Measurements from ENCODE around the gene SMARCC1. TPM values are rescaled to one million over a fixed set of nuclear protein-coding genes. Genes with fewer than 3 reads are reported as not detected.
"Not testable (repeated sequence)": the region's sequence is repeated elsewhere in the genome, so short reads cannot be mapped to it uniquely, and the experiment has no call there.

The SMARCC1 gene
- total RNA-seq, 6 experiments from 2014 or later = 65.8 to 81.9 (median 69.2) TPM

- Mint-ChIP-seq H3K4me3 (no peak overlapping the region), H3K27me3 (ENCODE audit: insufficient read depth) (no peaks in the 10 kb centered on the region), H3K9me3 (no peaks in the 10 kb centered on the region), H3K36me3 (ENCODE audit: low read depth) (no peaks in the 10 kb centered on the region), H3K27ac (peak overlapping the region; percentile 34; the same call in 1 of the 2 replicates), H3K4me1 (ENCODE audit: low read depth) (peaks cover 6% of the 10 kb centered on the region; the same call in 1 of the 2 replicates)
- TF ChIP-seq CTCF (IDR thresholded peaks at IDR 0.05) = no peak
- DNase-seq = no peak
Observed at GRCh38 chr3:47762233-47762632, 19.5 kb downstream of the SMARCC1 start.

- TF ChIP-seq CTCF (IDR thresholded peaks at IDR 0.05) = no peak
- no peak for DNase-seq
- H3K4me3 Mint-ChIP-seq = no peak overlapping the region
- H3K27ac Mint-ChIP-seq = no peak overlapping the region
- peaks cover 6% of the 10 kb centered on the region; the same call in 1 of the 2 replicates for H3K4me1 Mint-ChIP-seq (ENCODE audit: low read depth)
- H3K9me3 Mint-ChIP-seq = no peaks in the 10 kb centered on the region
- no peaks in the 10 kb centered on the region for H3K27me3 Mint-ChIP-seq (ENCODE audit: insufficient read depth)
- H3K36me3 Mint-ChIP-seq (ENCODE audit: low read depth) = peaks cover 8% of the 10 kb centered on the region; the same call in 1 of the 2 replicates
Observed at GRCh38 chr3:47761046-47761445, 20.6 kb downstream of the SMARCC1 start.

GRCh38 chr3:47760207-47760606, 21.5 kb downstream of the SMARCC1 start:
- not testable (repeated sequence) for H3K4me1 Mint-ChIP-seq (ENCODE audit: low read depth); H3K36me3 Mint-ChIP-seq (ENCODE audit: low read depth); H3K27me3 Mint-ChIP-seq (ENCODE audit: insufficient read depth); H3K27ac Mint-ChIP-seq; H3K4me3 Mint-ChIP-seq; H3K9me3 Mint-ChIP-seq; DNase-seq

- Mint-ChIP-seq H3K4me3 (no peak overlapping the region), H3K27ac (no peak overlapping the region), H3K4me1 (ENCODE audit: low read depth) (peaks cover 6% of the 10 kb centered on the region; the same call in 1 of the 2 replicates), H3K27me3 (ENCODE audit: insufficient read depth) (no peaks in the 10 kb centered on the region), H3K9me3 (no peaks in the 10 kb centered on the region), H3K36me3 (ENCODE audit: low read depth) (peaks cover 8% of the 10 kb centered on the region; the same call in 1 of the 2 replicates)
- TF ChIP-seq CTCF (IDR thresholded peaks at IDR 0.05) = no peak
- no peak for DNase-seq
Observed at GRCh38 chr3:47758261-47759025, 23.2 kb downstream of the SMARCC1 start.

- H3K27ac Mint-ChIP-seq = no peak overlapping the region
- TF ChIP-seq CTCF (IDR thresholded peaks at IDR 0.05) = no peak
Observed at GRCh38 chr3:47752716-47753115, 29.0 kb downstream of the SMARCC1 start.

GRCh38 chr3:47750811-47751354, 30.8 kb downstream of the SMARCC1 start:
- H3K4me3 Mint-ChIP-seq; H3K27ac Mint-ChIP-seq; H3K36me3 Mint-ChIP-seq (ENCODE audit: low read depth); H3K27me3 Mint-ChIP-seq (ENCODE audit: insufficient read depth); H3K9me3 Mint-ChIP-seq; H3K4me1 Mint-ChIP-seq (ENCODE audit: low read depth); DNase-seq: not testable (repeated sequence)

More at GRCh38 chr3:47752716-47753115, 29.0 kb downstream of the SMARCC1 start:
- H3K4me1 Mint-ChIP-seq (ENCODE audit: low read depth) = no peaks in the 10 kb centered on the region
- DNase-seq = no peak
- no peaks in the 10 kb centered on the region for H3K9me3 Mint-ChIP-seq
- H3K36me3 Mint-ChIP-seq (ENCODE audit: low read depth) = peaks cover 8% of the 10 kb centered on the region; the same call in 1 of the 2 replicates
- no peaks in the 10 kb centered on the region for H3K27me3 Mint-ChIP-seq (ENCODE audit: insufficient read depth)
- no peak overlapping the region for H3K4me3 Mint-ChIP-seq

Data from HFFc6 (cell line).